ENCODE measurements around the gene NRIP1.

NRIP1 gene

DNA sequence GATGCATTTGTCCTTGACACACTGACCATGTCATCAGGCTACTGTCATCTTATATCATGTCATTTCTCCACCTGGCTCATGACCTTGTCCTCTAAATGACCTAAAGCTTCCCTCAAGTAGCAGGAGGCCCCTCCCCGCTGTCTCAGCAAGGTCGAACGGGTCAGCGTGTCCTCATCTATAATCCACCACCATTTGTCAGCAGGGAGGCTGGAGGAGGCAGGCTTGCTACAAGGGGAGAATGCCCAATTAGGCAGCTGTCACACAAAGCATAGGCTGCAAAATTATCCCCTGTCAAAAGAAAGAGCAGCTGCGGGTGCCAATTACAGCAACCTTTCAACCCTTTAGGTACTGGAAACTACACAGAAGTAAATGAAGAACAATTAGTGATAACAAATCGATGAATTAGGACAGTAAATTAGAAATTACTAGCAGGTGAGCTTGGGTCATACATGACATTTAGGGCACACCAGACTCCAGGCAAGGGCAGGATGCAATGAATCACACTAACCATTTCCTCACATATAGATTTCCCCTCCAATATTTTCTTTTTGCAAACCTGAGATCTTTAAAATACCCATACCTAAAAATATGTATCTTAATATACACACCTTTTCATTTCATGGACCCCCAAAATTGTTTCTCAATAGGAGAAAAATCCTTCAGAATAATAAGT, 61.2 kb downstream of the NRIP1 start:
- DNase-seq = no peak

DNA sequence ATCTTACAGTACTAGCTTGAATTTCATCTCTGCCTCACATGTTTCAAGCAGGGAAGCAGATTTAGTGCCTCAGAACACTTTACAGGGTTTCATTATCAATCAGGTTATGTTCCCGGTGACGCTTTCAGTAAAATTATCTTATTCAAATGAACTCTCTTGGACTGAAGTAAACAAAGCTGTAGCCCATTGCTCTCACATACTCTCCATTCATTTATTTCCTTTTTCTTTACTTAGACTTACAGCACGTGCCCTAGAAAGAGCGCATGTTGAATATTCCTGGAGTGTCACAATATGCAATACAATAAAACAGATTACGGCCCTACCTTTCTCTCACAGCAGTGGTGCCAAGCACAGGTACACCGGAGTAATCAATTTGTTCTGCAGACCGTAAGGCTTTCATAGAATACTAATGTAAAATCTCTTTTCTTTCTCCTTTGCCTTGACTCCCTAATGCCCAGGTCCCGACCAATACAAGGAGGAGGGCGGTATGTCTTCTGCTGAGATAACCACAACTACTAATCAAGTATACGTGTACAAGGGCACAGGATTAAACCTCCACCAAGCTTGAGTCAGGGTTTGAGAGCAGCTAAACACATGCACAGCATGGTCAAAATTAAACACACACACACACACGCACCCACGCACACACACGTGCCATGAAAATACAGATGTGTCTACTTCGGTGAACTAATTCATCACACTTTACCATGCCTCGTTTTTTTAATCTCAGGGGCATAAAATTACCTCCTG, 62.8 kb downstream of the NRIP1 start:
- no peak for DNase-seq

DNA sequence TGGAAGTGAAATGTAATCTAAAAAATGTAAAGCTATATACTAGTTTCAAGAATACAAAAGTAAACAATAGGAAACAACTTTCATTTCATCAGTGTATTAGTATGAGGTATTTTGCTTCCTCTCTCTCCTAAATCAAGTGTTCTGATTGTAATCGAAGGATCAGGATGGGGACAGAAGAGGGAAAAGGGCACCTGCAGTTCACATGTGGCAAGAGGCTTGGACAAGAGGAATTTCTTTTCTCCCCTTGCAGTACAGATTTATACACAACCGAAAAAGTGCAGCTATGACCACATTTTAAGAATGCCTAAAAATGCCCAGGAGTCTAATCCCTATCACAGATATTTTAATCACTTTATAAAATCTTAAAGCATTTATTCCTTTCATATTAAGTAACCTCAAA, 63.7 kb downstream of the NRIP1 start:
- no peak for DNase-seq

DNA sequence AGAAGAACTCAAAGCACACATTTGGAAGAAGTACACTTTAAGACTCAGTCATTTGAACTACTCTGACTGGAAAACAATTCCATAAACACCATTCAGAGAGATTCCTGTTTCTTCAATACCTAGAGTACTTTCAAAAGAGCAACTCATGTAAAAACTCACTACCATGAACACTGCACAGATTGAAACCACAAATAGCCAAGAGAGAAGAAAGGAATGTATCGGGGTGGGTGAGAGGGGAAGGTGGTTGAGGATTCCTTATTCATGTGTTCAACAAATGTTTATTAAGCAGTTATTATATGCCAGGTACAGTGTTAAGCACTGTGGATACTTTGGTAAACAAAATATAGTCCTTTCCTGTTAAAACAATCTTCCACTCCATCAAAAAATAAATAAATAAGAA, 64.7 kb downstream of the NRIP1 start:
- no peak for DNase-seq

DNA sequence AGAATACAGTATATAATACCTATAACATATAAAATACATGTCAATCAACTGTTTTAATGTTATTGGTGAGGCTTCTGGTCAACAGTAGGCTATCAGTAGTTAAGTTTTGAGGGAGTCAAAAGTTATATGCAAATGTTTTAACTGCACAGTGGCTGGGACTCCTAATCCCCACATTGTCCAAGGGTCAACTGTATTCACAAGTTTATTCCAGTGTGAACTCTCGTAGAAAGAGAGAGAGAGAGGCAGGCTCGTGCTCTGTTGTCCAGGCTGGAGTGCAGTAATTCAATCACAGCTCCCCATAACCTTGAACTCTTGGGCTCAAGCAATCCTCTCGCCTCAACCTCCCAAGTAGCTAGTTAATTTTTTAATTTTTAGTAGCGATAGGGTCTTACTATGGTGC, 66.0 kb downstream of the NRIP1 start:
- DNase-seq = no peak

DNA sequence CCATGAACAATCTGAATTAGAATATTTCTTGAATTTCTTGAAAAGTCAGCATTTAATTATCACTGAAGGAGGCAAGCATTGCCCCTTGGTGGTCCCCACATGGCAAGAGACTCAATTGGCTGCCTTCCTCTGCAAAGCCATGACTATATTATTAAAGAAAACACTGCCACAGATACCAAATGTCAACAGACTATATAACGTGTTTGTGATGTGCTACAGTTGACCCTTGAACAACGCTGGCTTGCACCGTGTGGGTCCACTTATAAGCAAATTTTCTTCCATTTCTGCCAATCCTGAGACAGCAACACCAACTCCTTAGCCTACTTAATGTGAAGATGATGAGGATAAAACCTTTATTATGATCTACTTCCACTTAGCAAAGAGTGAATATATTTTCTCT, 66.5 kb downstream of the NRIP1 start:
- DNase-seq = no peak

DNA sequence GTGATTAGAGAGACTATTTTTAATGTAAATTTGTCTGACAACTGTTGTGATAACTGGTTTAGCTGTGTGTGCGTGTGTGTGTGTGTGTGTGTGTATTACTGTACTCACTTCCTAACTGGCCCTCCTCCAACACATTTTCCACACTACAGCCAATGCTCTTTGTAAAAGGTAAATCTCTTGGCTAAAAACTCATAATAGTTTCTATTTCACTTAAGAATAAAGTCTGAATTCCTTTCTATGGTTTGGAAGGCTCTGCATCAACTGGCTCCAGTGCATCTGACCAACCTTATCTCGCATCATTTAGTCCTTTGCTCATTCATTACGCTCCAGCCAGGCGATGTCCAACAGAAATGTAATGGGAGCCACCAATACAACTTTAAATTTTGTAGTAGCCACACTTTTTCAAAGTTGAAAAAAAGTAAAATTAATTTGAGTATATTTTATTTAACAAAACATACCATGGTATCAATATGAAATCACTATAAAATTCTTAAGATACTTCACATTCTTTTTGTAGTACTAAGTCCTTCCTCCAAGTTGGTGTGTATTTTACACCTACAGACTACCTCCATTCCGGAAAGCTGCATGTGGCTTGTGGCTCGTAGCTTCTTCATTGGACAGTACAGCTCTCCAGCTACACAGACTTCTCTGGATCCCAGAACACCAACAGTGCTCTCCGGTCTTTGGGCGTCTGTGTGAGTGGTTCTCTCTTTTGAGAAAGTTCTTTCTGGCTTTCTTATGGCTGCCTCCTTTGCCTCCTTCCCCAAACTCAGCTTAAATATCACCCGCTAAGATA, 68.9 kb downstream of the NRIP1 start:
- DNase-seq = no peak

DNA sequence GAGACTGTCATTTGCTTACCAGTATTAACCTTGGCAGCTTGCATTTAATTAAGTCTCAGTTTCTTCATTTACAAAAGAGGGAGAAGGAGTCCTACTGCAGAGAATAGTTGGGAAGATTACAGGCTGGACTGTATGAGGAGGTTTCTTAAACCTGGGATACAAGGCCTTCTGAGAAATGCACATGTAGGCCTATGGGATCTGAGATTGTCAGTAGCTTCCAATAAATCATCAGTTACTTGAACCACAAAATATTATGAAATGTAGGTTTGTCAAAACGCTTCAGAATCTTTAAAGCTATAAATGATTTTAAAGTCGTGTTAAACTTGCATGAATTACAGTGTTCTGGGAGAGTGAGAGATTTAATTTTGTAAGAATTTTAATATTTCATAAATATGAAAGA, 69.6 kb downstream of the NRIP1 start:
- DNase-seq = no peak

DNA sequence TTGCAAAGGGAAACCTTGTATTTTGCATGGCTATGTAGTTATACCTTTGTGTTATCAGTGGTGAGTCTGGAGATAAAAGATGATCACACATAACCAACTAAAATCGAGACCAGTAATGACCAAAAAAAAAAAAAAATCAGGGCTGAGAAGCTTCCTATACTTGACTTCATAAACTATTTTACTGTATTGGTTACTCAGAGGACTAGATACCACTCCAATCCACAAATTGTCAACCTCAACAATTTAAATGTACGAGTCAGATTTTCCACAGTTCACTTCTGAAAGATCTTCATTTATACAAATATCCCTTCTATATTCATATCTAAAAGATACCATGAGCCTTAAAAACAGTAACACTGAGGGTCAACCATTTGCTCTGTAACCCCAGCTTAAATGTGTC, 71.7 kb downstream of the NRIP1 start:
- DNase-seq = no peak

DNA sequence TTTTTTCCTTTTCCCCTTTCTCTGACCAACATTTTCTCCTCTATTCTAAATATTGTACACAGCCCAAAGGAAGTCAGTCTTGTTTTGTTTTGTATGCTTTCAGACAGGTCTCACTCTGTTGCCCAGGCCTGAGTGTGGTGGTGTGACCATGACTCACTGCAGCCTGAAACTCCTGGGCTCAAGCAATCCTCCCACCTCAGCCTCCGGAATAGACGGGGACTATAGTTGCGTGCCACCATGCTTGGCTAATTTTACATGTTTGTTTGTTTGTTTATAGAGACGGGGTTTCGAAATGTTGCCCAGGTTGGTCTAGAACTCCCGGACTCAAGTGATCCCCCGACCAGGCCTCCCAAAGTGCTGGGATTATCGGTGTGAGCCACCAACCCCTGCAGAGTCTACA, 72.8 kb downstream of the NRIP1 start:
- no peak for DNase-seq

DNA sequence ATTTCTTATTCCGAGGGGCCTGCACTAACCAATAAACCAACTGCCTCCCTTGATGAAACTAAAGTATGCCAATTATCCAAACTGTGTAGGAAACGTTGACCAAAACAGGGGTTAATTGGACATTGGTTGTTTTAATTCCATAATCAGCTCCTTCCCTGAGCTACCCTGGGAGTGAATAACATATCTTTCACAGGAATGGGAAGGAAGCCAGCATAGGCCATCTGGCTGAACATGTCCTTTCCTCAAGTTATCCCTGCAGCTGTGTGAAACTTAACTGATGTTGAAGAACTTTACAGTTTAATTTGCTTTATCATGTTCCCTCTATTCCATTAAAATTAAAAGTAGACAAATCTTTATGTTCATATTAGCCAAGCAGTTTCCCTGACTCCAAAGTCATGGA, 75.4 kb downstream of the NRIP1 start:
- no peak for DNase-seq

DNA sequence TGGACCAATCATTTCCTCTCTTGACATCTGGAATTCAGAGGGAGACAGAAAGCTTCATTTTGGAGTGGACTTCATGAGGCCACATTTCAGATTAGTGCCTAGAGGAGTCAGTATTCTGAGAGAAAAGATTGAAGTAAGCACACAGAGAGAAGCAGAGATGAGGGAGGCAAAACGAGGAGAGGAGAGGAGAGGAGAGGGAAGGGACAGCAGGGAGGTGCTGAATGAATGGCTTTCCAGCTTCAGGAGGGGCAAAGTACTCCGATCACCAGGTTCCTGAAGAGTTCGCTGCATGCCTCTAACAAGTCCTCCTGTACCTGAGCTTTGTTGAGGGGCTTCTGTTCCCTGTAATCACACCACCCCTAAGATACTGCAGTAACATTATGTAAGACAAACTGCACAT, 76.0 kb downstream of the NRIP1 start:
- no peak for DNase-seq

DNA sequence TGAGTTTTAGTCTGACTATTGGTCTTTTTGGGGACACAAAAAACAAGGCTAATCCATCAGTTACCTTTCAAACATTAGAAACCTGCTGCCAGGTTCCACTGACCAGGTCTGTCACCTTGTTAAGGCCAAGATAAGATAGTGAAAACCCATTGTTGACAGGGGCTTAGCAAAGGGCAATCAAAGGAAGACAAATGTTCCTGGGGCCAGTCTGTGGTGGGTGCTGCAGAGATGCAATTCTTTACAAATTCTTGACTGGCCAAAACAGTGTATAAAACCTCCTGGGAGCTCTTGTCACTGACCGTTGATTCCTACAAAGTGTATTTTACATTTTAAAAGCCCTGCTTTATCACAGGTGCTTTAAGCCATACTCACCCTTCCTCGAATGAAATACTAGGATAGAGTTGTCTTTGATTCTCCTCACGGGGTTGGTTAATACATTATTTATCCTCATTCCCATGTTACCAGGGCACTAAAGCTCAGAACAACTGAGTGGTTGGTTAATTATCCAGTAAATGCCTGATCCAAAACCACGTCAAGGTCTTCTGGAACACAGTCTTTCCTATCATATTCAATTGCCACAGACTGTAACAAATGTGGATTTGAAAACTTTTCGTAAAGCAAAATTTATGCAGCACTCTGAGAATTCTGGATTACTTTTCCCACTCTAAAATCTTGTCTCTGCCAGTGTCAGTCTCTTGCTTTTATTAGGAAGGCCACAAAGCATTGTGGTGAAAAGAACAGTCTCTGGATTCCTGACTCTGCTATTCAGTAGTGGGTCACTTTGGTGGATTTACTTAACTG, 77.2 kb downstream of the NRIP1 start:
- DNase-seq = no peak

DNA sequence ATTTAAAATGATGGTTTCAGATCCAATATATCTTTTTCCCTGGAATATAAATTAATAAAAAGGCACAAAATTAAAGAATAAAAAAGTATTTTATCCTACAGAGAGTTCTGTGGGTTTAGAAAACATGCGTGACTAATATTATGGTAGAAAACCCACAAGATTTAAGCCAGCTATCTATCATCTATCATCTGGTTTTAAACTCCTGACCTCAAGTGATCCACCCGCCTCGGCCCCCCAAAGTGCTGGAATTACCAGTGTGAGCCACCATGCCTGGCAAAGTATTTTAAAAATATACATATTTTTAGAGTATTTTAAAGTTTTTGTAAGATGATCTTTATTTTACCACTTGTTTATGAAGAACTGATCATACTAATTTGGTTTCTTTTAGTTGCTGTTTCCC, 79.5 kb downstream of the NRIP1 start:
- no peak for DNase-seq

DNA sequence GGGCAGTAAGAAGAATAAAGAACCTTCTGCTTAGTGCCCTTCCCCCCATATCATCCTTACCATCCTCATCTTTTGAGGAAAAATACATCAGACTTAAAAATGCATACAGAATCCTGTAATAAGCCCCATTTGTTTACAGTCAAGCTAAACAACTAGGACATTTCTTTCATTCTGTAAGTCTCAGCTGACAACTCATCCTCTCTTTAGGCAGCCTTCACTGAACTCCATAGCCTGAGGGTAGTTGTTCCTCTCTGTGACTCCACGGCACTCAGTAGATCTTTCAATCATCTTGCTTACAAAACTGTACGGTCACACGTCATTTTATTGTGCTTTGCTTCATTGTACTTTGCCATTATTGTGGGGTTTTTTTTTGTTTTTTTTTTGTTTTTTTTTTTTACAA, 82.5 kb downstream of the NRIP1 start:
- DNase-seq = no peak

DNA sequence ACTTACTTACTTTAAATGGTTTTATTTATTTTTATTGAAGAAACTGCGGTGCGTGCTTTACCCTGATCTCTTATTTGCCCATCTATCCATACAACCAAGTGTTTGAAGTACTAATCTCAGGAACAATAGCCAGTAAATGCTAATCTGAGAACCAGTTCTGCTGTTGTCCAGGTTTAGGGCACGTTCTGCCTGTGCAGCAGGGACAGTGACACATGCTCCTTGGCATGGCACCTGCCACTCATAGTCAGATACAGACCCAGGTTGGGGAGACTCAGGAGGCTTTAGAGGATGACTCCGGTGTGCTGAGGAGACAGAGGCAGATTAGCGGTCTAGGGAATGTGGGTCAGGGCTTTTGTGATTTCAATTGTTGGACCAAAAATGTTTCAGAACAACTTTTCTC, 83.6 kb downstream of the NRIP1 start:
- DNase-seq = no peak

DNA sequence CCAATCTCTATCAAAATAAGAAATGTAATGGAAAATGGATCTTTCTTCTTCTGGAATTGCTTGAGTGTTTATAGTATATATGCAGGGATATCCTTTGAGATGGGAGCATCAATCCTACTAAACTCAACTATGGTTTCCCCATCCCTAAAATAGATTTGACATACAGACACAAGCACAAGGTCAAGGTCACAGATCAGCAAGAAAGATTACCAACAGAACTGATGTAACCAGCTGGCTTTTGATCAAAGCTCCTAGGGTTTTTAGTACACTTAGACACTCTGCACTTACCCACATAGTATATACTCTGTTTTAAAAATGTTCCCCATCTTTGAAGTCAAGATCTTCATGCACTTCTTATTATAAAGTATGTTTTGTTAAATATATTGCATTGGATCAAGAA, 85.5 kb downstream of the NRIP1 start:
- DNase-seq = no peak

DNA sequence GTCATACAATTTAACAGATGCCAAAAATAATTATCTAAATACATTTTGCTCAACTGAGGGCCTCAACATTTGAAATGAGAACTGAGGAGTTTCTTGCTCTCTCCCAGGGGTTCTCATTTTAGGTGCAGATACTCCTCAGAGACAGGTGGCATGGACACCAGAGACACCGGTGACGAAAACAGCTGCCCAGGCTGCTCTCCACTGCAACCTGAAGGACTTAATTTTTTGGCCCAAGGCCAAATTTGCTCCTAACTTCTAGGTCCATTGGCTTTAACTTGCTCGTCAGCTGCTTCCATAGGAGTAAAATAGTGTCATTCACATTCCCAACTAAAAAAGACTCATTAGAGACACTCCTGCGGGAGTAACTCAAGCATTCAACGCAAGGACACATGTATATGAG, 87.0 kb downstream of the NRIP1 start:
- no peak for DNase-seq

DNA sequence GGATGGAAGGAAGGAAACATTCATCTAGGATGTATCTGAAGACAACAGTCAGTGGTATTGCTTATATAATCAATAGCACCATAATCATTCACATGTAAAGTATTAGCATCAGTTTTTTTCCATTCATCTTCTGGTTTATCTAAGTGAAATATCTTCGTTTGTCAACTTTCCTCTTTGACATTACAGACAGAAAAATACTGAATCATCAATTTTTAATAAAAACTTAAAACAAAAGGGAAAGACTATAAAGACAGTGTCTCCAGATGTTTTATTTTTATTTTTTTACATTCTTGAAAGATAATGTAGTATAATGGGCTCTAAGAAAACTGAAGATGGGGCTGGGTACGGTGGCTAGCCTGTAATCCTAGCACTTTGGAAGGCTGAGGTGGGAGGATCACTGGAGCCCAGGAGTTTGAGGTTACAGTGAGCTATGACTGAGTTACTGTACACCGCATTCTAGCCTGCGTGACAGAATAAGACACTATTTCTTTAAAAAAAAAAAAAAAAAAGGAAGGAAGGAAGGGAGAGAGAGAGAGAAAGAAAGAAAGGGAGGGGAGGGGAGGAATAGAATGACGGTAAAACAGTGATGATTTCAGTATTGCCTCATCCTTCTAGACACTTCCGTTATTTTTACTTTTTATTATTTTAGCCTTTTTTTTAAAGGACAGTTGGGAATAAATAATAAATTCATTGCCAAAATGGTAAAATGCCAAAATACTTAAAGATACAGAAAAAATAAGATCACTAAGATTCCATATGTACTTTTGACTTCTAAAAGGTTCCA, 89.5 kb downstream of the NRIP1 start:
- DNase-seq = no peak

DNA sequence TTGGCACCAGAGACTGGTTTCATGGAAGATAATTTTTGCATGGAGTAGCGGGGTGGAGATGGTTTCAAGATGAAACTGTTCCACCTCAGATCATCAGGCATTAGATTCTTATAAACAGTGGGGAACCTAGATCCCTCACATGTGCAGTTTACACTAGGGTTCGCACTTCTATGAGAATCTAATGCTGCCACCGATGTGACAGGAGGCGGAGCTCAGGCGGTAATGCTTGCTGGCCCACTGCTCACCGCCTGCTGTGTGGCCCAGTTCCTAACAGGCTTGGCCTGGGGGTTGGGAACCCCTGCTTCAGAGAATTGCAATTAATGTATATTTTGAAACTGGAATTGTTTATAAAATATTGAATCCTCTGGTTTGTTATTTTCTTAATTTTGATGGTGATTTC, 92.1 kb downstream of the NRIP1 start:
- DNase-seq = no peak

DNA sequence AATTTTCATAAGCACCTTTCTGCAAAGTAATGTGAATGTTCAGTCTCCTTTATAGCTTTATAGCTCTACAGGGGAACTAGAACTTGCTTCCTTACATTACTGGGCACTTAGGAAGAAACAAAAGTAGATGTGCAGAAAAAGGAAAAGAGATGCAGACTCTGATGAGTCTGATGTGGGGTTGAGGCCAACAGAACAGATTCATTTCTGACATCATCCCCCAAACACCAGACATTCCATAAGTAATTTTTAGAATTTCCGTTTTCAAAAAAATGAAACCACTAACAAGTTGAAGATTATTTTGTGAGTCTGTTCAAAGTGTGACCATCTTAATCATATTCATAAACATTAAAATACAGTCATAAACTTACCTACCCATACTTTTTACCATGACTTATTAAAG, 96.0 kb downstream of the NRIP1 start:
- no peak for DNase-seq

DNA sequence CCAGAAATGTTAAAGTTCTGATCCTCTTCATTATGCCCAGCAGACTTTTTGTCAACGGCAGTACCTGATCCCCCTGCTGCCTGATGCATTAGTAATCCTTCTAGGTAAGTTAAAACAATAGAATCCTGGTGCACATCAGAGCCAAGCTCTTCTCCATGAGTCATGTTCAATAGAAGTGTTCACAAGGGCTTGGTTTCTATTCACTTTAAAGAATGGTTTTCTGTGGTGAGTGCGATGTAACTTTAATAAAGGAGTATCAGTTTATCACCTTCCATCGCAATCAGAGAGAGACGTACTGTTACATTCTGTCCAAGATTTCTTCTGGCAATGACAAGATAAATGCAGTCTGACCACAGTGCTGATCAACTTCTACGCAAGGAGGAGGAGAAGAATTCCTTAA, 96.8 kb downstream of the NRIP1 start:
- no peak for DNase-seq

DNA sequence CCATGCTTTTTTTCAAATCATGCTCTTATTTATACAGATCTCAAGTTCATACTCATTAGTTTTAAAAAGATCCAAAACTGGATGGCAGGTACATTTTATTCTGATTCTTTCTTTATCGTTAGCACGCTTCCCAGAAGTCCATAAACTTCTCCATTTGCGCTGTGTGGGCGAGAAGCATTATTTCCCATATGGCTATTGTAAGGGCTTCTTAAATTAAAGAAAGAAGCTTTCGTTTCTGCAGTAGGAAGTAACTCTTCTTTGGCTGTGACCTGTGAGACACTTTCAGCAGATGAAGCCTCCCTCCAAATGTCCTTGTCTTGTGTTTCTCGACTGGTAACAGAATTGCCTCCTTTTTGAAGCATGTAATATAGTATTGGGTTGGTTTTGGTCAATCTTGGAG, 100.2 kb downstream of the NRIP1 start:
- no peak for DNase-seq
